Right renal pelvis (tissue), 4 donors: ENCODE results near the gene ST8SIA6. TPM values are rescaled to one million over a fixed set of nuclear protein-coding genes. Genes with fewer than 3 reads are reported as not detected.
A peak's percentile ranks its signal among the peaks of the same experiment; 100 is the strongest.

Experiments used
- DNase-seq, 4 donors: peaks; one replicate each; pipeline ENCODE4 v3.0.0-alpha.2; 2013; ENCODE audit warnings: low read depth in 4 of 4, low spot score in 3 of 4, missing footprints in 1 of 4
- polyA plus RNA-seq, 4 donors: library from polyadenylated mRNA; unstranded; fragments of 120-200 nt; gene quantifications; one replicate each; pipeline ENCODE4 v1.2.1, GENCODE V29; 2013; ENCODE audit not compliant: insufficient read length in 4 of 4

The ST8SIA6 gene
- polyA plus RNA-seq, 4 donors, result 1.2 to 1.8 (median 1.4) TPM

GRCh38 chr10:17396004-17396403 lies 58.4 kb downstream of the ST8SIA6 start:
- DNase-seq, result no peak

- no peak for DNase-seq
These were observed 59.5 kb downstream of the ST8SIA6 start for GRCh38 chr10:17394854-17395253.

GRCh38 chr10:17387861-17388503 lies 66.4 kb downstream of the ST8SIA6 start:
- peak; percentile 8 to 19 (median 14) for DNase-seq

GRCh38 chr10:17386616-17387075 lies 67.7 kb downstream of the ST8SIA6 start:
- DNase-seq, result no peak

GRCh38 chr10:17386021-17386420 lies 68.4 kb downstream of the ST8SIA6 start:
- no peak for DNase-seq

GRCh38 chr10:17385066-17385465 lies 69.3 kb downstream of the ST8SIA6 start:
- DNase-seq, result no peak

GRCh38 chr10:17383801-17384555 lies 70.4 kb downstream of the ST8SIA6 start:
- no peak for DNase-seq

- DNase-seq, result no peak
These were observed 72.8 kb downstream of the ST8SIA6 start for GRCh38 chr10:17381502-17382142.

GRCh38 chr10:17380888-17381287 lies 73.5 kb downstream of the ST8SIA6 start:
- no peak for DNase-seq

GRCh38 chr10:17380016-17380415 lies 74.4 kb downstream of the ST8SIA6 start:
- DNase-seq, result no peak

- no peak for DNase-seq
These were observed 75.2 kb downstream of the ST8SIA6 start for GRCh38 chr10:17379151-17379690.

GRCh38 chr10:17375936-17376584 lies 78.3 kb downstream of the ST8SIA6 start:
- no peak for DNase-seq

GRCh38 chr10:17368708-17369272 lies 85.6 kb downstream of the ST8SIA6 start:
- DNase-seq, result no peak

GRCh38 chr10:17366705-17367104 lies 87.7 kb downstream of the ST8SIA6 start:
- no peak for DNase-seq

GRCh38 chr10:17365402-17365801 lies 89.0 kb downstream of the ST8SIA6 start:
- DNase-seq, result no peak

- no peak for DNase-seq
These were observed 95.9 kb downstream of the ST8SIA6 start for GRCh38 chr10:17358461-17358860.

- DNase-seq, result no peak
These were observed 96.6 kb downstream of the ST8SIA6 start for GRCh38 chr10:17357781-17358180.

- DNase-seq, result no peak
These were observed 97.6 kb downstream of the ST8SIA6 start for GRCh38 chr10:17356820-17357219.

- DNase-seq, result no peak
These were observed 99.6 kb downstream of the ST8SIA6 start for GRCh38 chr10:17354781-17355180.

- no peak for DNase-seq
These were observed 100.7 kb downstream of the ST8SIA6 start for GRCh38 chr10:17353568-17354300.
